HS-5 (cell line): ENCODE data around the gene VTN.

Experiments
- DNase-seq: peaks from one replicate; pipeline ENCODE4 v3.0.0-alpha.2; 2012; ENCODE audit warnings: low read depth

The VTN gene

DNA sequence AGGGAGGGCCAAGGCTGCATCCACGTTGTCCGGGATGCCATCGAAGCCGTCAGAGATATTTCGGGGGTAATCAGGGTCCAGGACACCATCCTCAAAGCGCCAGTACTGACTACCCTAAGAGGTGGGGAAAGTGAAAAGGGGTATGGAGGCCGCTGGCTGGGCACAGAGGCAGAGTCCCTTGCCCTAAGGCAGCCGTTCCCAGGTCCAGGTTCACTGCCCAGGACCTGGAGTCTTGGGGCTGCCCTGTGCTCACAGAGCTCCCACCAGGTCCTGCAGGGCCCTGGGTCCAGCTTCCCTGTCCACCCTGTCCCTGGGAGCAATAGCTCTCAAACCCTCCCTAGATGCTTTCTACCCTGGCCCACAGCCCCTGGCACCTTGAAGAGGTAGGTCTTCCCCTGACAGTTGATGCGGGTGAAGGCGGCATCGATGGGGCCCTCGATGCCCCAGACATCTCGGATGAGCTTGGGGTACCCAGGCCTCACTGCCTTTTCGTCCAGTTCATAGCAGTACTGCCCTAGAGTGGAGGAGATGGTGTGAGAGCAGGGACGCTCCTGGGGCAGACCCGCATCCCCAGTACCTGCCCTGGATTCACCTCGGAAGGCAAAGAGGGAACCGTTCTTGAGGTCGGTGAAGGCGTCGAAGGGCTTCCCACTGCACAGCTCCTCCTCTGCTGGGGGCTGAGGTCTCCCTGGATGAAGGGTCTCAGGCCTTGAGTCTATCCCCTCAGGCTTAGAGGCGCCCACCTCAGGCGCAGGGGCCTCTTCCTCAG is 1.0 kb downstream of the VTN start:
- DNase-seq: no peak

DNA sequence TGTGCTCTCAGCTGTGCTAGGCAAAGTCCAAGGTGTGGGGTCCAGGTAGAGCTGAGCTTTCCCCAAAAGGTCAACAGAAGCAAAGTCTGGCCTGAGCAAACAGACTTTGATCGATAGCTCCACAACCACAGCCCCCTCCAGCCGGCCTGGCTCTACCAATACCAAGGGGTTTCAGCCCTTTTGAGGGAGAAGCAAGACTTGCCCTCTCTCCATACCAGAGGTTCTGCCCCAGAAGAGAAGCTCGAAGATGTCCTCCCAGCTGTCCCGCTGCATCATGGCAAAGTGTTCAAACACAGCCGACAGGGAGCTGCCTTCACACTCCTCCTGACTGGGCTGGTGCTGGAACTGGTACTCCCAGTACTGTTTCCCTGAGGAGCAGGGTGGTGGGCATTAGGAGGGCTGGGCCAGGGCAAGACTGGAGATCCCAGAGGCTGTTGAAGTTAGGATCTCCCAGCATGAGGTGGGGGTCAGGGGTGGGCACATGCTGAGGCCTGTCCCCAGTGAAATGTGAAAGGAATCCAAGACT is 1.7 kb downstream of the VTN start:
- DNase-seq: no peak

DNA sequence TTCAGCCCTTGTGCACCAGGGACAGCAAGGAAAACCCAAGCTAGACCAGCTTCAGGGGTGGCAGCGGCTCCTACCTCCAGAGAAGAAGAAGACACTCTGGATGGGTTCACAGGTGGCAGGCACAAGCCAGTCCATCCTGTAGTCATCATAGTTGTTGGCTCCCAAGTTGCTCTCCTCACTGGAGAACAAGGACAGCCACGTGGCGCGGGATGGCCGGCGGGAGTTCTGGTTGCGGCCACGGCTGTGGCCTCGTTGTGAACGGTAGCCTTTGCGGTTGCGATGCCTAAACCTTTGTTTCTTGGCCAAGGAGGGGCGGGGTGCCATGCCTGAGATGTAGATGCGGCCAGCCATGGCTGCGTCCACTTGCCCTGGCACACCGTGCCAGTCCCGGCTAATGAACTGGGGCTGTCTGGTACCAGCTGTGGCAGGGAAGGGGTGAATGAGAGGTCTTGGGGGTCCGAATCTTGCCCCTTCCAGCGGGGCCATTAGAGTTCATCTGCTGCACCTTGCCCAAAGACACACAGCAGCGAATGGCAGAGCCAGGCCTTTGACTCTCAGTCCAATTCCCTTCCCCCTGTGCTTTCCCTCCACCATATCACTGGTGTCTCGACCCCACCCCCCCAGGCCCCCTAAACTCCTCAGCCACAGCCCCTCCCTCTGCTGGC is 2.3 kb downstream of the VTN start:
- DNase-seq: no peak

DNA sequence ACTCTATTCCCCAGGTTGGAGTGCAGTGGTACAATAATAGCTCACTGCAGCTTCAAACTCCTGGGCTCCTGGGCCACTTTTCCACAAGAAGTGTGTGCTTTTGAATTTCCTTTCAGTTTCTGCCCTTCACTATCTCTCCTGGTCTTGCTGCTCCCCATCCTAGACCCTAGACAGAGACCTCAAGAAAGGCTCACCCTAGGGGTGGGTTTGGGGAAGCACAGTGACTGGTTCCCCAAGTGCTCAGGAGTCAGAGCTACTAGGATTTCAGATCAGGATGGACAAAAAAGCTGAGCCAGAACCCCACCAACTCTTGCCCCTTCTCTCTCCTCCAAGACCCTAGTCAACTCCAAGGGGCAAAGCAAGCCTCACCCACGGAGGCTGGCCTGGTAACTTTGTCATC is 3.5 kb downstream of the VTN start:
- DNase-seq: no peak

DNA sequence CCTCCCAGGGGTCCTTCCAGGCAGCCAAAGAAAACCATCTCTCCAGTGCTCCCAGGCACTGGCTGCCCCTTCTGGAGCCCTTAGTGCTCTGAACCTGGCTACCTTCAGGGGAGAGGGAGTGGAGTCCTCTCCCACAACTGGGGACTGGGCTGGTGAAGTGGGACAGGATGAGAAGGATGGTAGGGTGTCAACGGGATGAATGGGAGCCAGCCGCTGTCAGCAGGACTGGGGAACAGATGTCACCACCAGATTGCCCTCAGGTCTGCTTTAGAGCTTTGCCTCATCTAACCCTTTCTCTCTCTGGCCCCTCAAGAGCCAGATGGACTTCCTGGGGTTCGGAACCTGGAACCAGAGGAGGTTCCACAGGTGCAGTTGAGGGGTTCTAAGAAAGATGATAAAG is 4.6 kb downstream of the VTN start:
- no peak for DNase-seq

DNA sequence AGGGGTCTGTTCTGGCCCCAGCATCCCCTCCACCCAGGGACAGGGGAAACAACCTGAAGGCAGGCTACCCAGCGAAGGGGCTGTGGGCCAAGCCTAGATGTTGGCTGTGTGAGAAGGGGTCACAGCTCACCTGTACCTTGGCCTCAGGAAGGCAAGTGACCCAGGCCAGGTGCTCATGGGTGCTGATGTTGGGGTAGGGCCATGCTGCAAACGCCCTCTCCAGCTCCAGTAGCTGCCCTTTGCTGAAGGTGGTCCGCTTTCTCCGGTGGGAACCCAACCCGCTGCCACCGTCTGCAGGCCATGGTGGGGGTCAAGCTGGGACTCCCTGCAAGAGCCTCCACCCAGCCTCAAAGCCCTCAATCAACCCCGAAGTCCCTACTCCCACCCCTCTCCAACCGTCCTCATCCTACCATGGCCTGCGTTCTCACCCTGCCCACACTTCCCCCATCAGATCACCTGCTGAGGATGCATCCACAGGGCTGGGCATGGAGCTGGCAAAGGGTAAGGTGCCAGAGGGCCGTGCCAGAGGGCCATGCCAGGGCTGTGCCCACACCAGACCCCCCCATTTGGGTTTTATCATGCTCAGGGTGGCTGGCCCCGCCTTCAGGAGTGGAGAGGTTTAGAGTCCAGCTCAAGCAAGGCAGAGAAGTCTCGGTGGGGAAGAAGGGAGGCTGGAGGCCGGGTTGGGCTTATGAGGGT is 5.3 kb downstream of the VTN start, which contains the start of gene SEBOX:
Gene SEBOX (minus strand): TSS at position 535 of the 699 bp plus-strand sequence. CDS start 48 bp downstream, at position 487.
- DNase-seq: no peak

DNA sequence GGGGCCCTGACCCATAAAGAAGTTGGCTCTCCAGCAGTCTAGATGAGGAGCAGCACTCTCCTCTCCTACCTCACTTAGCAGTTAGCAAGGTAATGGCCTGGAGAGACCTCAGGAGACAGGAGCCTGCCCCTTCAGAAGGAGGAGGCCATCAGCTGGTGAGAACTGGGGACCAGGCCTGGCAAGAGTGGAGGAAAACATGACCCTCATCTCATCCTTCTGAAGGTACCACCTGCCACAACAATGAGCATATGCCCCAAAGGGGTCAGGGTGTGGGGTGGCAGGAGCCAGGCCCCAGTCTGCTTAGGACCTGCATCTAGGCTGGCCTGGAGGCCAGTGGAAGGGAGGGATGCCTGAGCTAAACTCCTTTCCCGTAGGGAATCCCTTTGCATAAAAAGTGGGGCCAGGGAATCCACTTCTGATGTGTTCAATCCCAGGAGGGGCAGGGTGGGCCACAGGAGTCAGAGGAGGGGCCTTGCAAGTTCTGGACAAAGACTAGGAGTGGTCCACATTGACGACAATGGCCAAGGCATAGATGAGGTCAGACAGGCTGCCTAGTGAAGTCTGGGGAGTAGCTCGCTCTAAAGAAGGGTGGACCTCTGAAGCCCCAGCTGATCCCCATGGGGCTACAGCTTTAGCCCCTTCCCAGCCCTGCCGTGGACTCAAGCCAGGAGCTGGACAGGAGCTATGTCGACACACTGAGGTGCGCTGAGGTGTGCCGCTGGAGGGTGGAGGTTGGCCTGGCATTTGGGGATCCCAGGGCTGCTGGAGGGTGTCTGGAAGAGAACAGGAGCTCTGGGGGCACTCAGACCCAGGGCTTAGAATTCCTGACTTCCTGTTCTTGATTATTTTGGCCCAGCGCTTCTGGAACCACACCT is 6.1 kb downstream of the VTN start:
- no peak for DNase-seq

DNA sequence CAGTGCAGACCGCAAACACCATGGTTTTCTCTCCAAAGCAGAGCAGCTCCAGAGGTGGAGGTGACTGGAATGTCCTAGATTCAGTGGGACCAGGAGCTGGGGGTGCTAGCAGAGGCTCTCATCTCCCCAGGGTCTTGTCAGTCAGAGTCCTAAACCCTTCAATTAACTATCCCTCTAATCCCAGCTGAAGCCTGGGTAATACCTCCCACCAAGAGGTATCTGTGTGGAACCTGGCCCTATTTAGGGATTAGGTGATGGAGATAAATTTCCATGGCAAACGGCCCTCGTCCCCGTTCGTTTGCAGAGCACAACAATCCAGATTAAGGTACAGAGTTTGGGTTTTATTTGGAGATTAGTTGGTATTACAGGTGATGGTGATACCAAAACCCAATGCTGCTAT is 6.9 kb downstream of the VTN start:
- no peak for DNase-seq

DNA sequence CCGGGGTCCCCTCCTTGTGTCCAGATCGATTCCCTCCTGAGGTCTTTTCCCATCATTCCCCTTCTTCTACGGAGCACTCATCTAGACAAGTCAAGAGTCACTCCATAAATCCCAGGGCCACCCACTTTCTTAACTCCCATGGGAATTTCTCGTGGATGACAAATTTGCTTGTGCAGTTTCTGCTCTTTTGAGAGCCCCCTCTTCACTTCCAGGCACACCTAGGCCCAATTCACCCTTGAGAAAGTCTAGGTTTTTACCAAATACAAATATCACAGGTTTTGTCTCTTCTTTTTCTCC is 12.3 kb downstream of the VTN start:
- no peak for DNase-seq

DNA sequence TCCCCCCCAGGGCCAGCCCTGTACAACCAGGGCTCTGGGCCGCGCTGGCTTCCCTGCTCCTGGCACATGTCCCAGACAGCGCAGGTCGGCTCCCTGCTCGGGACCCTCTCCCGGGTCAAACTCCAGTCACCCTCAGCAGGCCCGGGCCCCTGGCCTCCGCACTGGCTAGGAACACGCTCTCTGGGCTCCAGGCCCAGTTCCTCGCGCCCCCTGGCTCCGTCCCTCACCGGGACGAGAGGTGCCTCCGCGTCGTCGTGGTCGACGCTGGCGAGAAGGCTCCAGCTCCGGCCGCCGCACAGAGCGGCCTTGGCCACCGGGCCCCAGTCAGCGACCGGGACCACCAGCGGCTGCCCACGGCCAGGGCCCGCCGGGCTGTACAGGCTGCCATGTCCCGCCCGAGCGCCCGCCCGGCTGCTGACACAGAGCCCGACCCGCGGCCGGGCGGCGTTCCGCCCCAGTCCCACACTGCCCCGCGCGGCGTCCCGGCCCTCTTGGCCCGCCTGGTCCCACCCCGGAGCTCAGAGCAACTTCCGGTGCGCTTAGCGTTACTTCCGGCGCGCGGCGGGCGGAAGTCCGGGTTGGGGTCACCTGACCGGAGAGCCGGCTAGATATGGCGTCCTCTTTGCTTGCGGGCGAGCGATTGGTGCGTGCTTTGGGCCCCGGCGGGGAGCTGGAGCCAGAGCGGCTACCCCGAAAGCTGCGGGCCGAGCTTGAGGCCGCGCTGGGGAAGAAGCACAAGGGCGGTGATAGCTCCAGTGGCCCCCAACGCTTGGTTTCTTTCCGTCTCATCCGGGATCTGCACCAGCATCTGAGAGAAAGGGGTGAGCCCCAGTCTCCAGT is 12.8 kb downstream of the VTN start, which contains the start of gene POLDIP2:
Gene POLDIP2 (minus strand): TSS at position 467 of the 840 bp plus-strand sequence. CDS start 79 bp downstream, at position 388.
- DNase-seq: peak; percentile 55

DNA sequence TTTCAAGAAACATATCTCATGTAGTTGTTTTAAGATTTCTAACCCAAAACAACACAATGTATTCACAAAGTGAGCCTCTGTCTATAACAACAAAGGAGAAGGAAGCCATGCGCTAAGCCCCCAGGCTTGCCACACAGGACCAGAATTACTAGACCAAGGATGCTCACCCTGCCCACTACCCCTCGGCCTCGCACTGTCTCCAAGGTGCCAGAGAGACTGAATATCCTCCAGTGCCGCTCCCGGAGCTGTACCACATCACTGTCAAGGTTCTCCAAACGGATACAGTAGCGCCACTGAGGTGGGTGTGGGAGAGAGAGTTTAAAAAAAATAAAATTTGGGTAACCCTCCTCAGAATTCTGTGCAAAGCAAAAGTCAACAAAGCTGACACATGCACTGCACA is 19.8 kb downstream of the VTN start:
- no peak for DNase-seq

DNA sequence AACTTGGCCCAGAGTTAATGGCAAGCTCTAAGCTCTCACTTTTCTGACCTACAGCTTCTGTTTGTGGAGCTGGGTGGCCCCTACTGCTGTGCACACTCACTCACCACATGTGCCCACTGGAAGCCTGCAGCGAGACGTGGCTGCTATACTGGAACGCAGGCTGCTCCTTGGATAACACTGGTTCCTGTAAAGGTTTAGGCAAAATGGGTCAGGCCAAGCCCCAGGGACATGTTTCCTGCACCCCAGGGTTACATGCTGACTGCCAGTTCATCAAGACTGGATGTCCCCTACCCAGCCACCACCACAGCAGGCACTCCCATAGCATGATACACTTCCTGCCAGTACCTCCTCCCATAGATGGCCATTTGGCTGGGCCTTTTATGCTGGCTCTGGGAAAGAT is 21.1 kb downstream of the VTN start:
- no peak for DNase-seq

DNA sequence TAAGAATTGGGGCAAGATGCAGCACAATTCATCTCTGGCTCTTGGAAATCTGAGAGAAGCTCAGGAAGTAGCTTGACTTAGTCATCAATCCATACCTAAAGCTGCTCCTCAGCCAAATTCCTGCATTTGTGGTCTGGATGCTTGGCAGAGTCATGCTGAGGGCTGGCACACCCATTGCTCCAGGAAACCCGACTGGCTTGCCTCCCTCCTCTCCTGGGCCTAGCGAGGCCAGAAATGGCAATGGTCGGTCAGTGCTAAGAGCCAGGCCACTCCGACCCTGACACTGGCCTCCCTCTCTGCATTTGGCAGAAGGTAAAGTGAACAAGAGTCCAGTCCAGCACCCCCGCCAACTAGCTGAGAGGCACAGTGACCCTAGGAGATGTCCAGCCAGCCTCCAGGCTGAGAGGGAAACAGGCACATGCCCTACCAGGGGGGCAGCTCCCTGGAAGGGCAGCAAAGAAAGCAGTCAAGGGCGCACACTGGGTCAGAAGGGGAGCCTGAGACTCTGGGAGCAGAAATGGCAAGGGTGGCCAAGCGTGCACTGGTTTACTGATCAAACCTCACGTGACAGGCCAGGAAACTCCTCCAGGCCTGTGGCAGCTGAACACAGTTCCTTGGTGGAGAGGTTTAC is 22.7 kb downstream of the VTN start:
- peak; percentile 81 for DNase-seq

DNA sequence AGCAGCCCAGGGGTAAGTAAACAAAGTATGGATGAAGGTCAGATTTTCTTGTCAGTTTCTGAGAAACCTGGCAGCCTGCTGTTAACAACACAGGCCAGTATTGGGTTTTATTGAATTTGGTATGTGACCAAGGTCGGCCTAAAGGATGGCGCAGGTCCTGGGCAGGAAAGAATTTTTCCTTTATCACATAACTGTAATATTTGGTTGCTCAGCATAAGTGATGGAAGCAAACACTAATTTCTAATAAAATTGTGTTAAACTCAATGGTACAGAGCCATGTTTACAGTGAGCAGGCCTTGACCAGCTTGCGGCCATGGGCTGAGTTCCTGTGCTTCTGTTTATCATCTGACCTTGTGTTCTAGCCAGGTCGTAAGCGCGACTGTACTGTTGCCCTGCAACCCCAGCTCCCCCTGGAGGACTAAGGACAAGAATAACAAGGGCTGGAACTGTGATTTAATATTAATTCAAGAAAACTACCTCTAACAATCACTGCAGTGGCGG is 23.3 kb downstream of the VTN start:
- no peak for DNase-seq

DNA sequence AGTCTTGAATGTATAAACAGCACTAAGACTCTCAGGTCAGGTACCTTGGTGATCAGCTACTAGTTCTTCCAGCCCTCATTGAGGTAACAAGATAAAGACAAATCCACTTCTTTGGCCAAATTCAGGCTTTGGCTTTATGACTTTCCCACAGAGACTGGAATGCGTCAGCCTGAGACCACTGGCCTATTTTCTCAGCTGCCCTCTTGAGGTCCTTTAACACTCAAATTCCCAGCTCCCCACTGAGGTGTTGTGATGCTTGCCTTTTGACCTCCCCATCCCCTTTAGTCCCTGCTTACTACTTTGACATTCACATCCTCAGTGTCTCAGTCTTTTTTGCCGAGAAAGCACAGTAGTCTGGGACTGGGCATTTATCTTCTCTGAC is 23.9 kb downstream of the VTN start:
- DNase-seq: no peak

DNA sequence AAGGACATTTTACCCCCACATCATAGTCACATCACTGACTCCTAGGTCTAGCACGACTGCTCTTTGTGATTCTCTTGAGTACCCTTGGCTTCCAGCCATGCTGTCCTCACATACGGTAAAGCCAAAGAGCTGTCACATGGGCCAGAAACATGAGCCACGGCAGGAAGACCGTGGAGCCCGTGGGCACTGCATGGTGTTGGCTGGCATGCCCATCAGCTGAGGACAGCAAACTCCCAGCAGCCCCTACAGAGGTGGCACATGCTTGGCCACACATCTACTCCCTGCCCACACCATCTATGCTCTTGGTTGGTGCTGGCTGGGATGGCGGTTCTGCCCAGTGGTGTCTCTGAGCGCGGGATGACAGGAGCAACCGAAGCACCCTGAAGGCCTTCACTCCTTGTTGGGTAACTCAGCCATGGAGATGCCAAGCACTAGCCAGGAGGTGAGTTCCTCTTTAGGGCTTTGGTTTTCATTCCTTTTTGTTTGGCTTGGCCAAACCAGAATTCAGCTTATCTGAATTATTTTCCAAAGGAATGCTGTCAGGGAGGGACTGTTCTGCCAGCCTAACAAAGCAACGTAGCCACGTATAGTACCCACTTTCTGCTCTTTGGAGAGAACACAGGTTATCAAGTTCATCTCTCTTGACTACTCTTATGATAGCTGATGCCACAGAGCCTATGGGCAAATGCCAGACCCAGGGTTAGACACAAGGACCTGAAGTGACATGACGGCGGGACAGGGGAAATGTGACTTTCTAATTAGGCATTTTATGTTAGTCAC is 24.5 kb downstream of the VTN start:
- no peak for DNase-seq

DNA sequence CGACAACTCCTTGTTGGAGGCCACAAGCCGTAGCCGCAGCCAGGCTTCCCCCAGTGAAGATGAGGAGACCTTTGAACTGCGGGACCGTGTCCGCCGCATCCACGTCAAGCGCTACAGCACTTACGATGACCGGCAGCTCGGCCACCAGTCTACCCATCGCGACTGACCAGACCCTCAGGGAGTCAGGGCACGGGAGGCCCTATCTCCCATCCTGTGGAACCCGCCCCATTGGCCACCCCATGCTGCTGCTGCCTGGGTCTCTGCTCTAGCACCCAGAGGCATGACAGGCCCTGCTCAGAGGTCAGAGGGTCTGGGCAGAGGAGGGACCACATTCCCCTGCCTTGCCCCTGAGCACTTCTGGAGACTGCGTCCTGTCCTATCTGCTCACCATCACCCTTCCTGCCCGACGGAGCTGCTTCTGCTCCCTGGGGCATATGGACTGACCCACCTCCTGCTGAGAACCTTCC is 25.6 kb downstream of the VTN start:
- no peak for DNase-seq

DNA sequence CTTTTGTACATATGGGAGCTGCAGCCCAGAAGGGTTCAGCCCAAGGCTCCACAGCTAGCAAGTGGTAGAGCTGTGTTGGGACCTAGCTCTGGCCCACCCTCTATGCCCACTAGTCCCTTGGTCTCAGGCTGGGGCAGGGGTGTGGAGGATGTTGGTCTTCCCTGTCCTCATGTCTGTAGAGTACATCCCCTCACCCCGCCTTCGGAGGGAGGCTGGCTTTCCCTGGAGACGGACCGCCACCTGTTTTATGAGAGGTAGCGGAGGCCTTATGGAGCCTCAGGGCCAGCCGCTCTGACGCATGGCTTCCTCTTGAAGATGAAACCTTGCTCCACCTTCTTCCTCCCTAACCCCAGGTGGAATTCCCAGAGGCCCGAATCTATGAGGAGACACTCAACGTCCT is 26.1 kb downstream of the VTN start:
- DNase-seq: no peak

DNA sequence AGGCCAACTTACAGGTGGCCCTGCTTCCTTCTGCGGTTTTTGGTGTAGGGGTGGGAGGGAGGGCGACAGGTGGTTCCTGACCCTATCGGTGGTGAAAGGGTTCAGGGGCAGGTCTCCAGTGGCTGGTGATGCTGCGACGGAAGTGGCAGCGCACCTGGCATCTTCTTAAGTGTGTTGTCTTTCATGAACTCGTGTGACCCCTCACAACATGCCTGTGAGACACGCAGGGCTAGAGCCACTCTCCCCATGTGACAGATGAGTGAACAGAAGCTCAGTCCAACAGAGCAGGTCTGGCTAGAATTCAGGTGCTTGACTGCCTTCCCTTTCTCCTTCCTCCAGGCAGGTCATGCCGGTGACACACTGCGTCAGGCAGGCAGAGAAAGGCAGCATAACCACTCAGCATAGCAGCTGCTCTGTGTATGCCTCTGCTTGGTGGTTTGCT is 26.6 kb downstream of the VTN start:
- DNase-seq: no peak
